Body of pancreas (tissue), 4 donors: Measurements from ENCODE around the gene DIS3L2. TPM values are rescaled to one million over a fixed set of nuclear protein-coding genes. Genes with fewer than 3 reads are reported as not detected.

ENCODE experiments used
- ATAC-seq: fragments of 150-250 bp; one replicate; pipeline ENCODE4 v1.9.1; 2016
- DNase-seq, 4 donors: peaks; one replicate each; pipeline ENCODE4 v3.0.0-alpha.2; 2019
- H3K27ac ChIP-seq, 4 donors: fragments of 200-600 bp; sonication (generic); 1 replicate in 3 of 4; 2 replicates in 1 of 4; pipeline versions ENCODE4 v1.5.1 to v1.6.1; 2016 to 2019; ENCODE audit warnings: mild to moderate bottlenecking in 1 of 4, mixed read lengths in 1 of 4, moderate library complexity in 1 of 4
- H3K27me3 ChIP-seq, 2 donors: fragments of 200-600 bp; sonication (generic); one replicate each; pipeline ENCODE4 v1.6.0; 2016; ENCODE audit warnings: mild to moderate bottlenecking in 1 of 2
- H3K36me3 ChIP-seq, 2 donors: fragments of 200-600 bp; sonication (generic); replicated peaks in 1 of 2; 2 replicates each; pipeline ENCODE4 v1.5.1; 2016; ENCODE audit warnings: low read depth in 2 of 2; ENCODE audit not compliant: insufficient read depth in 1 of 2
- H3K4me1 ChIP-seq: fragments of 200-600 bp; sonication (generic); one replicate; pipeline ENCODE4 v1.6.0; 2016
- H3K4me3 ChIP-seq, 2 donors: fragments of 200-600 bp; sonication (generic); 1 replicate in 1 of 2; 2 replicates in 1 of 2; pipeline ENCODE4 v1.5.1; 2016 to 2019
- H3K9me3 ChIP-seq, 3 donors: fragments of 200-600 bp; sonication (generic); 1 replicate in 2 of 3; 2 replicates in 1 of 3; pipeline ENCODE4 v1.5.1; 2016
- POLR2A ChIP-seq, 3 donors: fragments of 450-650 bp; IDR thresholded peaks; one replicate each; pipeline ENCODE4 v1.6.1; 2016; ENCODE audit warnings: antibody characterized with exemption in 3 of 3, mild to moderate bottlenecking in 2 of 3
- WGBS, 2 donors: methylation state at CpG; one replicate each; pipeline ENCODE4 v1.1.5; 2017; 5-methylcytosine and 5-hydroxymethylcytosine counted together
- intact Hi-C: fragments of 100-400 bp; cut with DNase I; formaldehyde crosslinking; loops from one replicate; pipeline ENCODE4 v1.15.1; 2023
- total RNA-seq, 2 donors: library from RNA; depleted of rRNA; stranded (reverse); fragments of >200 nt; gene quantifications; one replicate each; pipeline ENCODE4 v1.1.0, GENCODE V29; 2016
- TF ChIP-seq, protein P1 (sequence below), 7 experiments: fragments of 450-650 bp in 4 of 7; fragments of 200-600 bp in 3 of 7; sonication (generic) in 3 of 7; IDR thresholded peaks; one replicate each; pipeline ENCODE4 v1.5.1; 2016 to 2019; ENCODE audit warnings: antibody characterized with exemption in 7 of 7

DIS3L2 gene
- 100 to 1,000 TPM in 1 of 2 donors, 10 to 100 TPM in 1; 27.8 to 113 TPM for total RNA-seq

GRCh38 chr2:231961349-231962166 is at the start of gene DIS3L2:
DIS3L2 (plus strand) TSS chr2:231961713; CDS start chr2:232014928, 53,215 bp downstream.
- Histone ChIP-seq H3K36me3 (no peaks in the 10 kb centered on the region), H3K9me3 (no peaks in the 10 kb centered on the region), H3K4me3 (peak within 1 kb of the TSS; percentile 89 to 93), H3K27ac (peak within 1 kb of the TSS; percentile 53 to 85 (median 78)), H3K27me3 (no peaks in the 10 kb centered on the region), H3K4me1 (peaks cover 27% of the 10 kb centered on the region)
- WGBS, 2 donors: 0% methylated on average over 5 to 69 of the region's 83 CpGs
- TF ChIP-seq, protein P1, sequence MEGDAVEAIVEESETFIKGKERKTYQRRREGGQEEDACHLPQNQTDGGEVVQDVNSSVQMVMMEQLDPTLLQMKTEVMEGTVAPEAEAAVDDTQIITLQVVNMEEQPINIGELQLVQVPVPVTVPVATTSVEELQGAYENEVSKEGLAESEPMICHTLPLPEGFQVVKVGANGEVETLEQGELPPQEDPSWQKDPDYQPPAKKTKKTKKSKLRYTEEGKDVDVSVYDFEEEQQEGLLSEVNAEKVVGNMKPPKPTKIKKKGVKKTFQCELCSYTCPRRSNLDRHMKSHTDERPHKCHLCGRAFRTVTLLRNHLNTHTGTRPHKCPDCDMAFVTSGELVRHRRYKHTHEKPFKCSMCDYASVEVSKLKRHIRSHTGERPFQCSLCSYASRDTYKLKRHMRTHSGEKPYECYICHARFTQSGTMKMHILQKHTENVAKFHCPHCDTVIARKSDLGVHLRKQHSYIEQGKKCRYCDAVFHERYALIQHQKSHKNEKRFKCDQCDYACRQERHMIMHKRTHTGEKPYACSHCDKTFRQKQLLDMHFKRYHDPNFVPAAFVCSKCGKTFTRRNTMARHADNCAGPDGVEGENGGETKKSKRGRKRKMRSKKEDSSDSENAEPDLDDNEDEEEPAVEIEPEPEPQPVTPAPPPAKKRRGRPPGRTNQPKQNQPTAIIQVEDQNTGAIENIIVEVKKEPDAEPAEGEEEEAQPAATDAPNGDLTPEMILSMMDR (IDR thresholded peaks at IDR 0.05): no peak
- TF ChIP-seq POLR2A (IDR thresholded peaks at IDR 0.05): peak; percentile 41 to 73 (median 68)
- intact Hi-C loops: no loop called here
- ATAC-seq (peak; percentile 97), DNase-seq (peak; percentile 75 to 89 (median 78))

- WGBS, 2 donors: 77 to 82% methylated on average over 8 to 14 of the region's 14 CpGs
- H3K4me3 ChIP-seq: no peak overlapping the region
- no peak for TF ChIP-seq POLR2A (IDR thresholded peaks at IDR 0.05)
- TF ChIP-seq, protein P1 (IDR thresholded peaks at IDR 0.05): no peak
- ATAC-seq (no peak), DNase-seq (no peak)
- intact Hi-C loops: no loop called here
- H3K9me3 ChIP-seq: no peaks in the 10 kb centered on the region
- no peak overlapping the region for H3K27ac ChIP-seq
- no peaks in the 10 kb centered on the region for H3K27me3 ChIP-seq
- no peaks in the 10 kb centered on the region for H3K36me3 ChIP-seq
- H3K4me1 ChIP-seq: no peaks in the 10 kb centered on the region
These were observed 47.3 kb upstream of the DIS3L2 start for GRCh38 chr2:231914077-231914690.

GRCh38 chr2:231917280-231918066 is 44.0 kb upstream of the DIS3L2 start:
- H3K4me1 ChIP-seq: no peaks in the 10 kb centered on the region
- no peak for TF ChIP-seq POLR2A (IDR thresholded peaks at IDR 0.05)
- TF ChIP-seq, protein P1 (IDR thresholded peaks at IDR 0.05): no peak
- intact Hi-C loops: no loop called here
- no peaks in the 10 kb centered on the region for H3K9me3 ChIP-seq
- H3K4me3 ChIP-seq: no peak overlapping the region
- 46 to 48% methylated on average over 10 of the region's 10 CpGs for WGBS, 2 donors
- no peak overlapping the region for H3K27ac ChIP-seq
- no peak for ATAC-seq
- no peaks in the 10 kb centered on the region for H3K27me3 ChIP-seq
- H3K36me3 ChIP-seq: no peaks in the 10 kb centered on the region
- no peak for DNase-seq

GRCh38 chr2:231918501-231919330 is 42.8 kb upstream of the DIS3L2 start:
- Histone ChIP-seq H3K27me3 (no peaks in the 10 kb centered on the region), H3K4me3 (no peak overlapping the region), H3K4me1 (no peaks in the 10 kb centered on the region), H3K27ac (no peak overlapping the region), H3K9me3 (no peaks in the 10 kb centered on the region), H3K36me3 (no peaks in the 10 kb centered on the region)
- intact Hi-C loops: no loop called here
- ATAC-seq (no peak), DNase-seq (no peak)
- WGBS, 2 donors: 92 to 93% methylated on average over 13 to 20 of the region's 21 CpGs
- TF ChIP-seq POLR2A (IDR thresholded peaks at IDR 0.05): no peak
- TF ChIP-seq, protein P1 (IDR thresholded peaks at IDR 0.05): no peak
